GM23338 (cell line): ENCODE measurements around the gene MPRIP. TPM values are rescaled to one million over a fixed set of nuclear protein-coding genes. Genes with fewer than 3 reads are reported as not detected.

Experiments used
- ATAC-seq: fragments of 200-7000 bp; cut with Tn5 transposase; 3 replicates; pipeline ENCODE4 v1.9.1; 2020
- DNase-seq: peaks from one replicate; pipeline ENCODE4 v3.0.0-alpha.2; 2015; ENCODE audit warnings: low spot score
- H2AFZ ChIP-seq: fragments of 200-600 bp; sonication (generic); 2 replicates; pipeline ENCODE4 v1.8.0; 2016; ENCODE audit warnings: antibody characterized with exemption, mild to moderate bottlenecking, moderate library complexity
- H3F3A ChIP-seq: fragments of 200-600 bp; sonication (generic); replicated peaks from 2 replicates; pipeline ENCODE4 v1.8.0; 2017; ENCODE audit warnings: antibody characterized with exemption, mixed run types, low read depth
- H3K27ac ChIP-seq: fragments of 200-600 bp; sonication (generic); 2 replicates; pipeline ENCODE4 v1.6.1; 2016; ENCODE audit warnings: low read depth
- H3K27me3 ChIP-seq: fragments of 200-600 bp; sonication (generic); 2 replicates; pipeline ENCODE4 v1.8.0; 2016; ENCODE audit warnings: mild to moderate bottlenecking, mixed run types, moderate library complexity; ENCODE audit not compliant: insufficient read depth
- H3K36me3 ChIP-seq: fragments of 200-600 bp; sonication (generic); 2 replicates; pipeline ENCODE4 v1.8.0; 2016; ENCODE audit warnings: mild to moderate bottlenecking; ENCODE audit not compliant: insufficient read depth
- H3K4me1 ChIP-seq: fragments of 200-600 bp; sonication (generic); 2 replicates; pipeline ENCODE4 v1.8.0; 2016; ENCODE audit warnings: mild to moderate bottlenecking, moderate library complexity; ENCODE audit not compliant: insufficient read depth
- H3K4me2 ChIP-seq: fragments of 200-600 bp; sonication (generic); 2 replicates; pipeline ENCODE4 v1.7.1; 2017; ENCODE audit warnings: mixed run types
- H3K4me3 ChIP-seq: fragments of 200-600 bp; sonication (generic); 2 replicates; pipeline ENCODE4 v1.6.1; 2016; ENCODE audit warnings: mixed run types
- H3K79me2 ChIP-seq: fragments of 200-600 bp; sonication (generic); replicated peaks from 2 replicates; pipeline ENCODE4 v1.8.0; 2017; ENCODE audit warnings: mild to moderate bottlenecking; ENCODE audit not compliant: insufficient read depth
- H3K9me2 ChIP-seq: fragments of 200-600 bp; sonication (generic); 2 replicates; pipeline ENCODE4 v1.8.0; 2017; ENCODE audit not compliant: insufficient read depth
- H4K20me1 ChIP-seq: fragments of 200-600 bp; sonication (generic); replicated peaks from 2 replicates; pipeline ENCODE4 v1.8.0; 2017; ENCODE audit warnings: mild to moderate bottlenecking; ENCODE audit not compliant: insufficient read depth
- H3K27ac Mint-ChIP-seq: 2 replicates; pipeline ENCODE4 v1.8.0; 2020; ENCODE audit warnings: inconsistent platforms, mild to moderate bottlenecking, moderate library complexity, mixed read lengths
- H3K27me3 Mint-ChIP-seq: 3 replicates; pipeline ENCODE4 v1.8.0; 2022; ENCODE audit warnings: low read depth, mild to moderate bottlenecking, moderate library complexity, mixed read lengths, inconsistent platforms; ENCODE audit not compliant: insufficient read depth, poor library complexity
- H3K36me3 Mint-ChIP-seq: 3 replicates; pipeline ENCODE4 v1.8.0; 2021; ENCODE audit warnings: low read depth, mild to moderate bottlenecking, inconsistent platforms, moderate library complexity, mixed read lengths
- H3K4me1 Mint-ChIP-seq: 3 replicates; pipeline ENCODE4 v1.8.0; 2020; ENCODE audit warnings: mild to moderate bottlenecking, inconsistent platforms, mixed read lengths
- H3K4me3 Mint-ChIP-seq: 3 replicates; pipeline ENCODE4 v1.8.0; 2021; ENCODE audit warnings: moderate library complexity, mild to moderate bottlenecking, inconsistent platforms, mixed read lengths
- H3K9me3 Mint-ChIP-seq: 3 replicates; pipeline ENCODE4 v1.8.0; 2020; ENCODE audit warnings: moderate library complexity, mild to moderate bottlenecking, inconsistent platforms, mixed read lengths
- JUNB ChIP-seq: IDR thresholded peaks from one replicate; pipeline ENCODE4 v1.6.1; 2016; ENCODE audit warnings: antibody characterized with exemption; ENCODE audit not compliant: unreplicated experiment
- POLR2AphosphoS5 ChIP-seq: IDR thresholded peaks from 2 replicates; pipeline ENCODE4 v1.6.1; 2016; ENCODE audit warnings: antibody characterized with exemption, low read depth
- REST ChIP-seq: IDR thresholded peaks from one replicate; pipeline ENCODE4 v1.6.1; 2018; ENCODE audit warnings: antibody characterized with exemption; ENCODE audit not compliant: unreplicated experiment
- polyA plus RNA-seq: library from polyadenylated mRNA; unstranded; fragments of >200 nt; fragmentation: Nextera tagmentation; extraction: Ambion mirVana; gene quantifications from 2 replicates; pipeline ENCODE4 v1.2.1, GENCODE V29; 2016
- total RNA-seq: library from RNA; depleted of rRNA; stranded (reverse); fragments of >200 nt; shearing (Covaris generic); gene quantifications from 2 replicates; pipeline ENCODE4 v1.2.3, GENCODE V29; 2014
- TF ChIP-seq, protein P1 (sequence below), 2 experiments: fragments of 200-600 bp in 1 of 2; sonication (generic) in 1 of 2; conservative IDR thresholded peaks; 2 replicates each; pipeline versions ENCODE4 v1.5.1 to v1.6.1; 2016 to 2017; ENCODE audit warnings: antibody characterized with exemption in 2 of 2, low read depth in 2 of 2, mild to moderate bottlenecking in 2 of 2, moderate library complexity in 1 of 2

Gene MPRIP
- total and polyA plus RNA-seq, 2 experiments from 2014 or later = 39.3 to 113 TPM

- H3K4me1 ChIP-seq = 0 out of 2 replicates have a peak, but pooled peaks cover 5% of the 10 kb centered on the region
- H3F3A ChIP-seq = no peaks in the 10 kb centered on the region
- Mint-ChIP-seq H3K27me3 (peaks cover 17% of the 10 kb centered on the region), H3K4me3 (no peak overlapping the region; the same call in 2 of the 3 replicates), H3K4me1 (peaks cover 26% of the 10 kb centered on the region), H3K36me3 (peaks cover 25% of the 10 kb centered on the region), H3K27ac (0 out of 2 replicates have a peak overlapping the region, but pooled peaks have one; percentile 12), H3K9me3 (no peaks in the 10 kb centered on the region; the same call in 2 of the 3 replicates)
- DNase-seq = peak; percentile 79
- no peak overlapping the region for H2AFZ ChIP-seq
- ATAC-seq = peak; percentile 73
- no peaks in the 10 kb centered on the region for H3K9me2 ChIP-seq
- TF ChIP-seq, protein P1, sequence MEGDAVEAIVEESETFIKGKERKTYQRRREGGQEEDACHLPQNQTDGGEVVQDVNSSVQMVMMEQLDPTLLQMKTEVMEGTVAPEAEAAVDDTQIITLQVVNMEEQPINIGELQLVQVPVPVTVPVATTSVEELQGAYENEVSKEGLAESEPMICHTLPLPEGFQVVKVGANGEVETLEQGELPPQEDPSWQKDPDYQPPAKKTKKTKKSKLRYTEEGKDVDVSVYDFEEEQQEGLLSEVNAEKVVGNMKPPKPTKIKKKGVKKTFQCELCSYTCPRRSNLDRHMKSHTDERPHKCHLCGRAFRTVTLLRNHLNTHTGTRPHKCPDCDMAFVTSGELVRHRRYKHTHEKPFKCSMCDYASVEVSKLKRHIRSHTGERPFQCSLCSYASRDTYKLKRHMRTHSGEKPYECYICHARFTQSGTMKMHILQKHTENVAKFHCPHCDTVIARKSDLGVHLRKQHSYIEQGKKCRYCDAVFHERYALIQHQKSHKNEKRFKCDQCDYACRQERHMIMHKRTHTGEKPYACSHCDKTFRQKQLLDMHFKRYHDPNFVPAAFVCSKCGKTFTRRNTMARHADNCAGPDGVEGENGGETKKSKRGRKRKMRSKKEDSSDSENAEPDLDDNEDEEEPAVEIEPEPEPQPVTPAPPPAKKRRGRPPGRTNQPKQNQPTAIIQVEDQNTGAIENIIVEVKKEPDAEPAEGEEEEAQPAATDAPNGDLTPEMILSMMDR (conservative IDR thresholded peaks at IDR 0.05; ENCODE audit: low read depth in 2 of 2) = peak; percentile 90 to 99
- TF ChIP-seq POLR2AphosphoS5 = no peak
- H4K20me1 ChIP-seq = peaks cover 3% of the 10 kb centered on the region; the same call in 1 of the 2 replicates
- no peak overlapping the region for H3K27ac ChIP-seq
- H3K27me3 ChIP-seq = no peaks in the 10 kb centered on the region
- H3K36me3 ChIP-seq = no peaks in the 10 kb centered on the region; the same call in 1 of the 2 replicates
- H3K79me2 ChIP-seq = no peaks in the 10 kb centered on the region
- H3K4me3 ChIP-seq = no peak overlapping the region
- H3K4me2 ChIP-seq = no peak overlapping the region
Measured at GRCh38 chr17:17141860-17142552, 99.7 kb downstream of the MPRIP start.

DNA sequence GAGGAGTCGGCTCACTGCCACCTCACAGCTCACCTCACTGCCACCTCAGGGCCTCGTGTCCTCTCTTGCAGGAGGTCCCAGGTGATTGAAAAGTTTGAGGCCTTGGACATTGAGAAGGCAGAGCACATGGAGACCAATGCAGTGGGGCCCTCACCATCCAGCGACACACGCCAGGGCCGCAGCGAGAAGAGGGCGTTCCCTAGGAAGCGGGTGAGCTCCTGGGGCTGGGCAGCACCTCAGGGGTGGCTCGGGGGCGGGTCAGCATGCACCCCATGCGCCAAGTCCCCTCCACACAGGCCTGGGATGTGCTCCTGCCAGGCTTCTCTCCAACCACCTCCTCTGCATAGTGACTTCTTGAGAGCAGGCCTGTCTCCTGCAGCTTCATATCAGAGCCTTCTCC, 100.3 kb downstream of the MPRIP start:
- Mint-ChIP-seq H3K4me1 (peaks cover 26% of the 10 kb centered on the region), H3K4me3 (no peak overlapping the region), H3K9me3 (no peaks in the 10 kb centered on the region; the same call in 2 of the 3 replicates), H3K36me3 (peaks cover 28% of the 10 kb centered on the region), H3K27me3 (peaks cover 12% of the 10 kb centered on the region), H3K27ac (no peak overlapping the region)
- Histone ChIP-seq H3K27ac (no peak overlapping the region), H3K27me3 (no peaks in the 10 kb centered on the region), H3K79me2 (no peaks in the 10 kb centered on the region), H4K20me1 (0 out of 2 replicates have a peak, but pooled peaks cover 3% of the 10 kb centered on the region), H3K9me2 (no peaks in the 10 kb centered on the region), H3K36me3 (no peaks in the 10 kb centered on the region; the same call in 1 of the 2 replicates), H3K4me2 (no peak overlapping the region), H3F3A (no peaks in the 10 kb centered on the region), H3K4me3 (no peak overlapping the region), H3K4me1 (0 out of 2 replicates have a peak, but pooled peaks cover 5% of the 10 kb centered on the region), H2AFZ (no peak overlapping the region)
- no peak for DNase-seq
- no peak for ATAC-seq
- TF ChIP-seq POLR2AphosphoS5 = no peak

DNA sequence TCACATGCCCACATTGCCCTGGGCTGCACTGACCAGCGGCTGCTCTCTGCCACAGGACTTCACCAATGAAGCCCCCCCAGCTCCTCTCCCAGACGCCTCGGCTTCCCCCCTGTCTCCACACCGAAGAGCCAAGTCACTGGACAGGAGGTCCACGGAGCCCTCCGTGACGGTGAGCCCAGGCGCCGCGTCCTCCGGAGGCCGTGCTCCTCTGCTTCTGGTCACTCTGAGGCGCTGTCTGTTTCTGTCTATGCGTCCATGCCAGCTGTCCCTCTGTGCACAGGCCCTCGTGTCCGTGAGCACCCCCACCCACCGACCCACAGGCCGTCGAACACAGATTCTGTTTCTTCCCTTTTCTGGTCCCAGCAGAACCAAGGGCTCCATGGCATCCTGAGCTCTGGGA, 101.2 kb downstream of the MPRIP start:
- Histone ChIP-seq H3K4me2 (no peak overlapping the region), H3K36me3 (no peaks in the 10 kb centered on the region; the same call in 1 of the 2 replicates)

More for the DNA sequence above, 101.2 kb downstream of the MPRIP start:
- Histone ChIP-seq H3K4me3 (no peak overlapping the region), H3K4me1 (0 out of 2 replicates have a peak, but pooled peaks cover 5% of the 10 kb centered on the region), H3F3A (no peaks in the 10 kb centered on the region), H4K20me1 (0 out of 2 replicates have a peak, but pooled peaks cover 3% of the 10 kb centered on the region), H3K9me2 (no peaks in the 10 kb centered on the region), H3K27me3 (no peaks in the 10 kb centered on the region), H3K27ac (no peak overlapping the region), H2AFZ (no peak overlapping the region), H3K79me2 (no peaks in the 10 kb centered on the region)
- peaks cover 12% of the 10 kb centered on the region for H3K27me3 Mint-ChIP-seq
- TF ChIP-seq REST = no peak
- TF ChIP-seq JUNB = no peak
- TF ChIP-seq, protein P1 (conservative IDR thresholded peaks at IDR 0.05; ENCODE audit: low read depth in 2 of 2) = no peak
- no peak for ATAC-seq
- H3K27ac Mint-ChIP-seq = no peak overlapping the region
- H3K4me1 Mint-ChIP-seq = peaks cover 26% of the 10 kb centered on the region
- H3K4me3 Mint-ChIP-seq = no peak overlapping the region
- H3K9me3 Mint-ChIP-seq = no peaks in the 10 kb centered on the region; the same call in 2 of the 3 replicates
- DNase-seq = no peak
- H3K36me3 Mint-ChIP-seq = peaks cover 28% of the 10 kb centered on the region
